ENCODE data around the gene SEC22C.

GRCh38 chr3:42507252-42507651 is 74.5 kb downstream of the SEC22C start:
- TF ChIP-seq CTCF (IDR thresholded peaks at IDR 0.05; ENCODE audit: low read depth, low read length), result no peak
- no peak for TF ChIP-seq MAX (IDR thresholded peaks at IDR 0.05; ENCODE audit: low read depth, low read length)
- no peak for TF ChIP-seq POLR2A (IDR thresholded peaks at IDR 0.05; ENCODE audit: extremely low read depth, insufficient read length)
- no peak for TF ChIP-seq MYC (IDR thresholded peaks at IDR 0.05; ENCODE audit: low read depth, low read length)
